Esophagus muscularis mucosa (tissue), 4 donors: ENCODE data around the gene MYO7B. TPM values are rescaled to one million over a fixed set of nuclear protein-coding genes. Genes with fewer than 3 reads are reported as not detected.
A peak's percentile ranks its signal among the peaks of the same experiment; 100 is the strongest.

Source experiments
- DNase-seq: peaks from one replicate; pipeline ENCODE4 v3.0.0-alpha.2; 2017; ENCODE audit errors: extremely low spot score
- H3K27ac ChIP-seq, 4 donors: fragments of 200-600 bp; sonication (generic); replicated peaks in 1 of 4; 1 replicate in 3 of 4; 2 replicates in 1 of 4; pipeline ENCODE4 v1.5.1; 2016 to 2019; ENCODE audit warnings: mild to moderate bottlenecking in 1 of 4
- H3K27me3 ChIP-seq, 4 donors: fragments of 200-600 bp; sonication (generic); one replicate each; pipeline versions ENCODE4 v1.5.1 to v1.6.0; 2016 to 2019
- H3K36me3 ChIP-seq, 4 donors: fragments of 200-600 bp; sonication (generic); one replicate each; pipeline ENCODE4 v1.5.1; 2016 to 2019
- H3K4me1 ChIP-seq, 4 donors: fragments of 200-600 bp; sonication (generic); one replicate each; pipeline ENCODE4 v1.5.1; 2016 to 2019
- H3K4me3 ChIP-seq, 4 donors: fragments of 200-600 bp; sonication (generic); 1 replicate in 2 of 4; 2 replicates in 2 of 4; pipeline ENCODE4 v1.5.1; 2016 to 2019; ENCODE audit warnings: mild to moderate bottlenecking in 4 of 4, moderate library complexity in 1 of 4
- H3K9me3 ChIP-seq, 4 donors: fragments of 200-600 bp; sonication (generic); 1 replicate in 3 of 4; 2 replicates in 1 of 4; pipeline ENCODE4 v1.5.1; 2016 to 2019
- EP300 ChIP-seq: sonication (generic); formaldehyde crosslinking; IDR thresholded peaks from one replicate; pipeline ENCODE4 v1.6.1; 2017; ENCODE audit warnings: antibody characterized with exemption
- POLR2A ChIP-seq: fragments of 450-650 bp; IDR thresholded peaks from one replicate; pipeline ENCODE4 v1.6.1; 2017; ENCODE audit warnings: antibody characterized with exemption, moderate library complexity, mild to moderate bottlenecking, low read depth
- POLR2AphosphoS5 ChIP-seq, 2 donors: sonication (generic); formaldehyde crosslinking; IDR thresholded peaks; one replicate each; pipeline ENCODE4 v1.6.1; 2017; ENCODE audit warnings: antibody characterized with exemption in 2 of 2
- WGBS: methylation state at CpG from one replicate; pipeline ENCODE4 v1.1.5; 2018; 5-methylcytosine and 5-hydroxymethylcytosine counted together
- intact Hi-C: fragments of 100-400 bp; cut with DNase I; formaldehyde crosslinking; loops from one replicate; pipeline ENCODE4 v1.15.1; 2023
- total RNA-seq, 4 donors: library from RNA; depleted of rRNA; stranded (reverse); fragments of >200 nt; gene quantifications; one replicate each; pipeline versions ENCODE4 v1.1.0 to v1.2.1, GENCODE V29; 2016
- TF ChIP-seq, protein P1 (sequence below), 3 experiments: fragments of 200-600 bp in 2 of 3; fragments of 450-650 bp in 1 of 3; sonication (generic) in 2 of 3; IDR thresholded peaks; one replicate each; pipeline ENCODE4 v1.5.1; 2017 to 2019; ENCODE audit warnings: antibody characterized with exemption in 3 of 3, mild to moderate bottlenecking in 2 of 3, moderate library complexity in 1 of 3

MYO7B gene
- total RNA-seq, 4 donors from 2014 or later = 0.19 to 0.98 (median 0.33) TPM; not detected in 1

DNA sequence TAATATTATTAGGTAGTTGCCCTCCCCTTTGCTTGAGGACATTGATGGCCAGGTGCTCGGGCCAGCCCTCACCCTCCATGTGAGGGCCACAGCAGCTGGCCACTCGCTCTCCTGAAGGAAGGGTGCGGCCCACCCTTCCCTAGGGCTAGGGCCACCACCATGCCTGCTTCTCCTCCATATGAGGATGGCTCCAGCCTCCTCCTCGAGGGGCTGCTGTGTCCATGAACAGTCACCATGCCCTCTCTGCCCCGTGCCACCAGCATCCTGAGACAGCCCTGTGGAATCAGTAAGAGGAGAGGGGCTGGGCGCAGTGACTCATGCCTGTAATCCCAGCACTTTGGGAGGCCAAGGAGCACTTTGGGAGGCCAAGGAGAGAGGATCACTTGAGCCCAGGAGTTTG, 112.8 kb downstream of the MYO7B start:
- Histone ChIP-seq H3K9me3 (no peaks in the 10 kb centered on the region), H3K27me3 (no peaks in the 10 kb centered on the region), H3K36me3 (peaks cover 0 to 66% (median 38%) of the 10 kb centered on the region in 4 donors), H3K4me3 (no peak overlapping the region), H3K4me1 (peaks cover 94 to 100% (median 98%) of the 10 kb centered on the region in 4 donors), H3K27ac (peak overlapping the region; percentile 79 to 84 (median 80))
- intact Hi-C loops = loop anchor here (5.0 kb wide), 1 partner anchor 34 kb away; no protein-coding TSS in a partner anchor
- DNase-seq = no peak
- 71% methylated on average over 3 of the region's 6 CpGs for WGBS
- no peak for TF ChIP-seq POLR2A
- TF ChIP-seq, protein P1, sequence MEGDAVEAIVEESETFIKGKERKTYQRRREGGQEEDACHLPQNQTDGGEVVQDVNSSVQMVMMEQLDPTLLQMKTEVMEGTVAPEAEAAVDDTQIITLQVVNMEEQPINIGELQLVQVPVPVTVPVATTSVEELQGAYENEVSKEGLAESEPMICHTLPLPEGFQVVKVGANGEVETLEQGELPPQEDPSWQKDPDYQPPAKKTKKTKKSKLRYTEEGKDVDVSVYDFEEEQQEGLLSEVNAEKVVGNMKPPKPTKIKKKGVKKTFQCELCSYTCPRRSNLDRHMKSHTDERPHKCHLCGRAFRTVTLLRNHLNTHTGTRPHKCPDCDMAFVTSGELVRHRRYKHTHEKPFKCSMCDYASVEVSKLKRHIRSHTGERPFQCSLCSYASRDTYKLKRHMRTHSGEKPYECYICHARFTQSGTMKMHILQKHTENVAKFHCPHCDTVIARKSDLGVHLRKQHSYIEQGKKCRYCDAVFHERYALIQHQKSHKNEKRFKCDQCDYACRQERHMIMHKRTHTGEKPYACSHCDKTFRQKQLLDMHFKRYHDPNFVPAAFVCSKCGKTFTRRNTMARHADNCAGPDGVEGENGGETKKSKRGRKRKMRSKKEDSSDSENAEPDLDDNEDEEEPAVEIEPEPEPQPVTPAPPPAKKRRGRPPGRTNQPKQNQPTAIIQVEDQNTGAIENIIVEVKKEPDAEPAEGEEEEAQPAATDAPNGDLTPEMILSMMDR (IDR thresholded peaks at IDR 0.05) = no peak
- TF ChIP-seq EP300 = no peak
- TF ChIP-seq POLR2AphosphoS5 (IDR thresholded peaks at IDR 0.05) = no peak

DNA sequence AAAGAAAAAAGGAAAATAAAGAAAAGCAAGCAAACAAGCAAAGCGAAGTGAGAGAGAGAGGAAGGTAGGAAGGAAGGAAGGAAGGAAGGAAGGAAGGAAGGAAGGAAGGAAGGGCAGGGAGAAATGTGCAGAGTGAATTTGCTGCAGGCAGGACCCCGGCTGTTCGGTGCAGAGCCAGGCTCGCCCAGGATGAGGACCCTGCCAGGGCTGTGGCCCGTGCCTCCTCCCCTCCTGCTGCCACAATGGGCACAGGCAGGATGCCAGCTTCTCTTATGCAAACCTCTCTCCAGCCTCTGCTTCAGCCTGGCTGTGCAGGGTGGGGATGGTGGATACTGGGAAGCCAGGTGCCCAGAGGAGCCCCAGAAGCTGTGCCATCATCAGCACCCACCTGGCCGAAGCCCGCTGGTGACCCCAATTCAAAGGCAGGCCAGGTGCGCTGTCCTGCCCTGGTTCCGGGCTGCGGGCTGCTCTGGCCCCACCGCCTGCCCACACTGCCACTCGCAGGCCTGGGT, 113.7 kb downstream of the MYO7B start:
- Histone ChIP-seq H3K27me3 (no peaks in the 10 kb centered on the region), H3K4me3 (no peak overlapping the region), H3K4me1 (peaks cover 94 to 100% (median 98%) of the 10 kb centered on the region in 4 donors), H3K36me3 (peaks cover 0 to 66% (median 42%) of the 10 kb centered on the region in 4 donors), H3K27ac (peak overlapping the region; percentile 88 to 93 (median 92)), H3K9me3 (no peaks in the 10 kb centered on the region)
- intact Hi-C loops = loop anchor here (5.0 kb wide), 1 partner anchor 33 kb away; no protein-coding TSS in a partner anchor
- TF ChIP-seq POLR2AphosphoS5 (IDR thresholded peaks at IDR 0.05) (no peak), EP300 (no peak), POLR2A (no peak)
- TF ChIP-seq, protein P1 (IDR thresholded peaks at IDR 0.05) = no peak
- WGBS = 44% methylated on average over 5 of the region's 12 CpGs
- no peak for DNase-seq

DNA sequence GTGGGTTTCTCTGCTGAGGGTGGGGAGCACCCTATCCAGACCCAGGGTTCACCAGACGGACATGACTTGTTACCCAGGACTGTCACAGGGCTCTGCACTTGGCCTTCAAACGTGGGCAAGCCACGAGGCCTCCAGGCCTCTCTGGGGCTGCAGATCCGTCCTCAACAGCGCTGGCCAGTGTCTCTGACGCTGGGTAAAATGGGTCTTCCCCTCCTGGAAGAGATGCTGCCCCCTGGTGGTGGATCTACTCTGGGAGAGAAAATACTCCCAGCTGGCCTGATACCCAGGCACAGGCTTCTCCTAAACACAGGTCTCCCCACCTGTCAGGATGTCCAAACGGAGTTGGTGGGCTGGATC, 114.2 kb downstream of the MYO7B start:
- intact Hi-C loops = loop anchor here (5.0 to 10.0 kb wide), 3 partner anchors 33 to 135 kb away; no protein-coding TSS in a partner anchor
- peak overlapping the region; percentile 88 to 93 (median 92) for H3K27ac ChIP-seq
- no peak overlapping the region for H3K4me3 ChIP-seq
- peaks cover 0 to 66% (median 46%) of the 10 kb centered on the region in 4 donors for H3K36me3 ChIP-seq
- H3K9me3 ChIP-seq = no peaks in the 10 kb centered on the region
- H3K27me3 ChIP-seq = no peaks in the 10 kb centered on the region
- WGBS = 80% methylated on average over 1 of the region's 7 CpGs
- peaks cover 94 to 100% (median 98%) of the 10 kb centered on the region in 4 donors for H3K4me1 ChIP-seq
- DNase-seq = no peak
- TF ChIP-seq EP300 (no peak), POLR2A (no peak), POLR2AphosphoS5 (IDR thresholded peaks at IDR 0.05) (peak; percentile 12 to 50)
- TF ChIP-seq, protein P1 (IDR thresholded peaks at IDR 0.05) = peak; percentile 74 to 88 (median 83)

DNA sequence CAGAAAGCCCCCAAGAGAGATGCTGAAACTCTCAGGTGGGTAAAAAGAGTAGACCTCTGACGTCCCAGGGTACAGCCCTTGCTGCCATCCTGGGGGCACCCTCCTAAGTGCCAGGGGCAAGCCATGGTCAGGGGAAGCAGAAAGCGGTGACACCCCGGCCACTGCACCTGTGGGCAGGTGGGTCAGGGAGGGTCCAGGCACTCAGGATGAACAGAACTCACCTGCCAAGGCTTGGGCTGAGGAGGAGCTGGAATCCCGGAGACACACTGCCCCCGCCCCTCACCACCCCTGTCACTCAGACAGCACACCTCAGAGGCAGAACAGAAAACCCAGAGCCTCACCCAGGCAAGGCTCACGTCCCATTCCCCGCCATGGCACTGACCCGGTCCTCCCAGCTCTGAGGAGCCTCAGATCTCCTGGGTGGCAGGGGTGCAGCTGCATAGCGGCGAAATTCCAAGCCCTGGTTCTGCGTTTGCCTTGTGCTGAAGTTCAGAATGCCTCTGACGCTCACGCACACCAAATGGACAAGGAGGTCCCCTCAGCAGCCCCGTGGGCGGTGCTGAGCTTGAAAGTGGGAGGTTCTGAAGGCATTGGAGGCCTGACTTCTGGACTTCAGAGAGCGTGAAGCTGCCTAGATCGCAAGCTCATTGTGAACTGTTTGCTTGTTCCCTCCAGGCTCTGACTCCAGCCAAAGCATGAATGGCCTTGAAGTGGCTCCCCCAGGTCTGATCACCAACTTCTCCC, 114.7 kb downstream of the MYO7B start:
- Histone ChIP-seq H3K9me3 (no peaks in the 10 kb centered on the region), H3K4me3 (peak overlapping the region in 1 of 4 donors; percentile 10), H3K27ac (peak overlapping the region; percentile 88 to 93 (median 92)), H3K36me3 (peaks cover 0 to 66% (median 49%) of the 10 kb centered on the region in 4 donors), H3K27me3 (no peaks in the 10 kb centered on the region), H3K4me1 (peaks cover 96 to 100% (median 98%) of the 10 kb centered on the region in 4 donors)
- WGBS = 40% methylated on average over 1 of the region's 17 CpGs
- no peak for DNase-seq
- intact Hi-C loops = loop anchor here (5.0 to 10.0 kb wide), 2 partner anchors 42 to 135 kb away; no protein-coding TSS in a partner anchor
- peak; percentile 39 to 54 for TF ChIP-seq POLR2AphosphoS5 (IDR thresholded peaks at IDR 0.05)
- no peak for TF ChIP-seq POLR2A

DNA sequence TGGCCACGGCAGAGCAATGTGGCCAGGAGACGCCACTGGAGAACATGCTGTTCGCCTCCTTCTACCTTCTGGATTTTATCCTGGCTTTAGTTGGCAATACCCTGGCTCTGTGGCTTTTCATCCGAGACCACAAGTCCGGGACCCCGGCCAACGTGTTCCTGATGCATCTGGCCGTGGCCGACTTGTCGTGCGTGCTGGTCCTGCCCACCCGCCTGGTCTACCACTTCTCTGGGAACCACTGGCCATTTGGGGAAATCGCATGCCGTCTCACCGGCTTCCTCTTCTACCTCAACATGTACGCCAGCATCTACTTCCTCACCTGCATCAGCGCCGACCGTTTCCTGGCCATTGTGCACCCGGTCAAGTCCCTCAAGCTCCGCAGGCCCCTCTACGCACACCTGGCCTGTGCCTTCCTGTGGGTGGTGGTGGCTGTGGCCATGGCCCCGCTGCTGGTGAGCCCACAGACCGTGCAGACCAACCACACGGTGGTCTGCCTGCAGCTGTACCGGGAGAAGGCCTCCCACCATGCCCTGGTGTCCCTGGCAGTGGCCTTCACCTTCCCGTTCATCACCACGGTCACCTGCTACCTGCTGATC, 115.4 kb downstream of the MYO7B start:
- Histone ChIP-seq H3K27me3 (no peaks in the 10 kb centered on the region), H3K27ac (peak overlapping the region; percentile 88 to 93 (median 92)), H3K9me3 (no peaks in the 10 kb centered on the region), H3K36me3 (peaks cover 0 to 67% (median 53%) of the 10 kb centered on the region in 4 donors), H3K4me3 (no peak overlapping the region), H3K4me1 (peaks cover 98 to 100% (median 99%) of the 10 kb centered on the region in 4 donors)
- WGBS = 77% methylated on average over 20 of the region's 28 CpGs
- DNase-seq = no peak
- TF ChIP-seq, protein P1 (IDR thresholded peaks at IDR 0.05) = no peak
- TF ChIP-seq EP300 (no peak), POLR2AphosphoS5 (IDR thresholded peaks at IDR 0.05) (peak in 1 of 2 donors; percentile 36), POLR2A (no peak)
- intact Hi-C loops = loop anchor here (5.0 to 10.0 kb wide), 2 partner anchors 41 to 136 kb away; no protein-coding TSS in a partner anchor
